NCI-H1694 (cell line): Measurements from ENCODE around the gene ANKRD65.
A peak's percentile ranks its signal among the peaks of the same experiment; 100 is the strongest.
"Not testable (repeated sequence)": the region's sequence is repeated elsewhere in the genome, so short reads cannot be mapped to it uniquely, and the experiment has no call there.

Experiments
- DNase-seq: peaks from one replicate; lab custom pipeline; 2025; lab: John Stamatoyannopoulos, UW

The ANKRD65 gene

DNA sequence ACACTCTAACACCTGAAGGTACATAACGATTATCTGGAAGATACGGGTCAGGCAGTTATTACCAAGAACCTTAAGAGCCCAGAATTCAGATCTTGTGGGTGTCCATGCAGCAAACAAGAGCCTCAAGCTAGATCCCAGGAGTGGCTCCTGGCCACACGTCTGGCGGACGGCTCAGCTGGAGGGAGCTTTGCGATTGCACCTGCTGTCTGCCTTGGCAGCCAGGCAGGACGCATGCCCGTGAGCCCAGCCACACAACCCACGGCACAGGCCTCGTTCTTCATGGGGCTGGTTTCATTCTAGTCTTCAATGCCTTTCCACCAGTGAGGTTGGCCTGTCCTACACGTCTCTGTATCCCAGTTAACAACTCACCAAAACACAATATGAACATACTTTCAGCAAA, 27.6 kb downstream of the ANKRD65 start:
- no peak for DNase-seq

DNA sequence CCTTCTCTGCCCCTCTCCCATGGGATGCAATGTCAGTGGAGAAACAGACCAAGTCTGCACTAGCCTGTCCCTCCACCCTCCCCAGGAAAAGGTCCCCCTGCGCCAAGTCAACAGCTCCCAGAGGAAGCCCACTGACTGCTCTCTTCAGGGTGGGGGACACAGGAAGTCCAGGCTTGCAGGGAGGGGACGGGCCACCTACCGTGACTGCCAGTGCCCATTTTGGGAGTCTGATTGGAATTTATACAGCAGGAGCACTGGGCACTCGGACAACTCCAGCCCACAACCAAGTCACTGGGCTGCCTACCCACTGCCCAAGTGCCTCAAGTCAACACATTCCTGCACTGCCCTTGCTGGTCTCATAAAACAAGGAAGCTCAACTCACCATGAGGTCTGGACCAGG, 28.1 kb downstream of the ANKRD65 start:
- no peak for DNase-seq

DNA sequence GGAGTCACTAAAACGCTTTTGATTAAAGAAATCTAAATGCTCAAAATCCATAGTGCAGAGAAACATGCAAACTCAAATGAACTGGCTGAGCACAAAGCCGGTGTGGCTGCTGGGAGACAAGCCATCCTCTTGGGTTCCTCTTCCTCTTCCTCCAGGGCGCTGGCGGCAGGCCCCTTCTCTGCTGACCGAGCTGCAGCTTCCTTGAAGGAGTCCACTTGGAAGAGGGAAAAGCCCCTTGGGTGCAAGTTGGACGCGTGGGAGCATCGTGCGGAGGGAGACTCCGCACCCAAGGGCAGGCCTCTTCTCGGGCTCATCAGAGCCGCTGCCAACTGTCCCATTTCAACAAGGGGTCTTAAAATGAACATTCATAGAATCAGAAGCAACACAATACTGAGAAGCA, 29.9 kb downstream of the ANKRD65 start:
- DNase-seq = no peak

DNA sequence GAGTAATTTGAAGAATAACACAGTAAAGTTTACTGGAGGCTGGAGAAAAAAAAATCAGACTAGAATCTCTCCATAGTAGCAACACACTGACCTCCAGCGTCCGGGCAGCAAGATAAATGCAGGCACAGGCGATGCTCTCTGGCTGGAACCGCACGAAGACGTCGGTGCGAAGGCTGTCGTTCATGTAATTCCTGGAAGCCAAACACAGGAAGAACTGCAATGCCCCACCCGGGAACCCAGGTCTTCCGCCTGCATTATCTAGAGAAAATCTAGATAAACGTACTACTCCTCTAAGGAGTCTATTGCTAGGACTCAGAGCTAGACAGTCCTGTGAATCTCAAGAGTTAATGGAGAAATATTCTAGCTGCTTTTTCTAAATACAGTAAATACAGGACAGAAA, 30.4 kb downstream of the ANKRD65 start:
- no peak for DNase-seq

DNA sequence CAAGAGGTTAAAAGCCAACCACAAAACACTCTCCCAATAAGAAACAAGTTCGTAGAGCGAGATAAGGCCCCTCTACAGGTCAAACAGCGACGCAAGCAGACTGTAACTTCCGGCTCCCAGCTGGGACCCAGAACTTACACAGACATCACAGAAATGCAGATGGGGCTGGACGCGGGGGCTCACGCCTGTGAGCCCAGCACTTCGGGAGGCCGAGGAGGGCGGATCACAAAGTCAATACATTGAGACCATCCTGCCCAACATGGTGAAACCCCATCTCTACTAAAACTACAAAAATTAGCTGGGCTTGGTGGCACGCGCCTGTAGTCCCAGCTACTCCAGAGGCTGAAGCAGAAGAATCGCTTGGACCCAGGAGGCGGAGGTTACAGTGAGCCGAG, 33.0 kb downstream of the ANKRD65 start:
- DNase-seq = no peak

DNA sequence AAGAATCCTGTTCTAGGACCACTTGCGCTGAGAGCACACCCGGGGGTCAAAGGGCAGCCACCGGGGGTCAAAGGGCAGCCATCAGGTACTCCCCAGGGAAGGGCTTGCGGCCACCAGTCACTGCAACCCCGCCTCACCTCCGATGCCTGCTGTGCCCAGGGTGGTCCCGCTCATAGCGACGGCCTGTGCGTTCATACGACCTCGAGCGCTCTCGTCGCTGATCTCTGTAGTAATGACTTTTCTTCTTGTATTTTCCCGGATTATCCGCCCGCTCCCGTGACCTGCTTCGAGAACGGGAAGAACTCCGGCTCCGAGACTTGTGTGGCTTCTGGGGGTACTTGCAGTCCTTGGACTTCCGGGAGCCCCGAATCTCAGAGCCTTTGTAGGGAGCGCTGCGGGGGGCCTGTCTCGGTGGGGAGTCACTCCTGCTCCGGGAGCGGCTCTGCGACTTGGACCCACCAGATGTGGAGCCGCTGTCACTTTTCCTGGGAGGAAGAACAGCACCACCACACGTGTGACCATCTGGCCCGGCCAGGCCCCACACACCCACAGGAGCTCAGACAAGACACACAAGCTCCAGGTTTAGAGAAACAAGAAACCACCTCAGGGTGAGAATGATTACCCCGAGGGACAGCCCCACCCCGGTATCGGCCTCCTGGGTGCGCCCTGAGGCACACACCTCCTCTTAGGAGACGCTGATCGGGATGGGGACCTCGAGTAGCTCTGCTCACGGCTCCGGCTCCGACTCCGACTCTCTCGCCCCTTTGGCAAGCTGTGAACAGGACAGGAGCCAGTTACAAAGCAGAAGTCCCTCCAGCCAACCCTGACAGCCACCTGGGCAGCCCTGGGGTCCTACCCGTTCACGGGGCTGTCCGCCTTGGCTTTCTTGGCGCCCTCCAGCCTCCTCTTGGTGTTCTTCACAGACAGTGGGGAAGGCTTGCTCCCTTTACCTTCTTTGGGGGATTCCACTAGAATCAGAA, 33.7 kb downstream of the ANKRD65 start:
- no peak for DNase-seq

DNA sequence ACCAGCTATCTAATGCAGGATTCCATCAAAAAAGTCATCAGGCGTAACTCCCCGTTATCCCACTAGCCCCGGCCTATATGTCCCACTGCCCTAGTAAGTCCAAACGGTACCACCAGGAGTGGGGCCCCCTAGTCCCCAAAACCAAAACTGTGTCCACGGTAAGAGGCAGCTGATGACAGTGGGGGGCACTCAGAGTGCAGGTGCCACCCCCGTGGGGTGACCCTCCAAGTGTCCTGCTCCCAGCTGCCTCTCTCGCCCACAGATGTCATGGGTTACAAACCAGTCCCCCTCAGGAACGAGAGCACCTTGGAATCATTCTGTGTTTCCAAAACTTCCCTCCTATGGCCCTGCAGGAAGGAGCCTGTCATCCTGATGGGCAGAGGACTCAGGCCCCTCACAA, 35.1 kb downstream of the ANKRD65 start:
- no peak for DNase-seq

DNA sequence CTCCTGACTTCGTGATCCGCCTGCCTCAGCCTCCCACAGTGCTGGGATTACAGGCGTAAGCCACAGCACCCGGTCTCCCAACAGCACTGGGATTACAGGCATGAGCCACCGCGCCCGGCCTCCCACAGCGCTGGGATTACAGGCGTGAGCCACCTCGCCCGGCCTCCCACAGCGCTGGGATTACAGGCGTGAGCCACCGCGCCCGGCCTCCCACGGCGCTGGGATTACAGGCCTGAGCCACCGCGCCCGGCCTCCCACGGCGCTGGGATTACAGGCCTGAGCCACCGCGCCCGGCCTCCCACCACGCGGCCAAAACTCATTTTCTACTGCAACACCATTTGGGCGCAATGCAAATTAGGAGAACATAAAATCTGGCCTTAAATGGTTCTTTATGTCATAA, 35.7 kb downstream of the ANKRD65 start:
- DNase-seq = not testable (repeated sequence)

DNA sequence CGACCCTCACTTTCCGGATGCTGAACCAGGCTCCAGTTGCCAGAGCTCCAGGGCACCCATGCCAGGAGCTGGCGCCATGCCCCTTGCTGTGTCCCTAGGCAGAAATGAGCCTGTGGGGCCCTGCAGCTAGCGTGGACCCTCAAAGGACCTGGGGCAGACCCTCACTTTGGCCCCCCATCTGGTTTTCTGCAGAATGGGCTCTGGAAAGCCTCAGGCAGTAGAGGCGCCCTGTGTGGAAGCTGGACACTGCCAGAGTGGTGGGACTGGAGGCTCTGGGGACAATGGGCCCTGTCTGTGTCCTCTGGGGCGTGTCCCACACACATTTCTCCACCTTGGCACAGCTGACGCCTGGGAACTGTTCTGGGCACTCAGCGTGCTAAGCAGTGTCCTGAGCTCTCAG, 39.8 kb downstream of the ANKRD65 start:
- no peak for DNase-seq

DNA sequence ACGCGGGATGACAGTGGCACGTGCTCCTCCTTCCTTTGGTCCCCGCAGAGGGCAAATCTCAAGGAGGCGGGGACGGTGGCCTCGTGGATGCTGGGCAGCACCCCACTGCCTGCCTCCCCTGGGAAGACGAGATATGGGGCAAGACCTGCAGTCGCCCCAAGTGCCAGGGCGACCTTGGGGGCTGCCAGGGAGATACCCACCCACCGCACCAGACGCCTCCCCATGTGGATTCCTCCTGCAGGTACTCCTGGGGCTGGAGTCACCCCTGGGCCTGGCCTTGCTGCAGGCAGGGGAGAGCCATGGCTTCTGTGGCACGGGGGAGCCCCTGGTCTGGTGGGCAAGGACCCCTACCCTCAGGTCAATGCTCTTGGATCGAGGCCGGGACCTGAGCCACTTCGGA, 40.2 kb downstream of the ANKRD65 start:
- DNase-seq = no peak

DNA sequence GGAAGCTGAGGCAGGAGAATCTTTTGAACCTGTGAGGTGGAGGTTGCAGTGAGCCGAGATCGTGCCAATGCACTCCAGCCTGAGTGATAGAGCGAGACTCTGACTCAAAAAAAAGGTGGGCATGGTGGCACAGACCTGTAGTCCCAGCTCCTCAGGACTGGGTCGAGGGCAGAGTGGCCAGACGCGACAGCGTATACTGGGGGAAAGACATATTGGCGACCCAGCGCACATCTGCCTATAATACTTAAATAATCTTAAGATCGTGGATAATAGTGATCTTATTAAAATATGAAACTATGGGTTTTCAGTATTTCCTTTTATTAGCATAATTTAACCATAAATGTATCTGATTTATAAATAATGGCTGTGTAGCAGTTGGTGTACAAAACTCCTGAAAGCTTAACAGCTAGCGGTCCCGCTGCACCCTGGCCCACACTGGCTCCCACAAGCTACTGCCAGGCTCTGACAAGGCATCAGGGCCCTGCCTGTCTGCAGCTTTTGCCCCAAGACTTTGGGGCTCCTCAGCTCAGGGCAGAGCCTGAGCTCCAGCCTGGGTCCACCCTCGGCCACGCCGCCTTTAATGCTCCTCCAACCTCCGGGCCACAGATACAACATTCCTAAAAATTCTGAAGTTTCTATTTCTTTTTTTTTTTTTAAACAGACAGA, 43.4 kb downstream of the ANKRD65 start:
- DNase-seq = no peak

DNA sequence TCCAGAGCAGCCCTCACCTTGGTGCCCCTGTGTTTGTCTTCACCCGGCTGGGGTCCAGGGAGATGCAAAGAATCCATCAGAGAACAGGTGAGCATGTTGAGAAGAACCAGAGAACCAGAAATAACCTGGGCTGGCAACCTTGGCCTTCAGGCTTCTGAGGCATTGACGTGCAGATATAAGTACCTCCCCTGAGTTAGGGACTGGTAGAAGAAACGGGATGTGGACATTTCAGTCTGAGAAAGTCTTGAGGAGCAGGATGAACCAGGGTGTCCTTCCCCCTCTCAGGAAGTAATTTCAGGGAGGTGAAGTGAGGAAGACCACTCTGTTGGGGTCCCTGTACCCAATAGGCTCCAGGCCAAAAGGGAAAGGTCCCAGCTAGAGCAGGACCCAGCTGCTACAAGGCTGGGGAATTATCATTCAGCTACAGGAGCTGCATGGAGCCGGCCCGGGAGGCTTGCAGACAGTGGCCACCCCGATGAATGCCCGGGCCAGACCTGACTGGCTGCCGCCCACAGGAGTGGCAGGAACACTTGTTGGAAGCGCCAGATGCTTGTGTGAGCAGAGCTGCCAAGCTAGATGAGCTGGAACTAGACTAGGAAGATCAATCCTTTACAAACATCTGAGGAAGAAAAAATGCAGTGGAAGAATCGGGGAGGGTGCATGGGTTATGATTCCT, 44.4 kb downstream of the ANKRD65 start:
- no peak for DNase-seq

DNA sequence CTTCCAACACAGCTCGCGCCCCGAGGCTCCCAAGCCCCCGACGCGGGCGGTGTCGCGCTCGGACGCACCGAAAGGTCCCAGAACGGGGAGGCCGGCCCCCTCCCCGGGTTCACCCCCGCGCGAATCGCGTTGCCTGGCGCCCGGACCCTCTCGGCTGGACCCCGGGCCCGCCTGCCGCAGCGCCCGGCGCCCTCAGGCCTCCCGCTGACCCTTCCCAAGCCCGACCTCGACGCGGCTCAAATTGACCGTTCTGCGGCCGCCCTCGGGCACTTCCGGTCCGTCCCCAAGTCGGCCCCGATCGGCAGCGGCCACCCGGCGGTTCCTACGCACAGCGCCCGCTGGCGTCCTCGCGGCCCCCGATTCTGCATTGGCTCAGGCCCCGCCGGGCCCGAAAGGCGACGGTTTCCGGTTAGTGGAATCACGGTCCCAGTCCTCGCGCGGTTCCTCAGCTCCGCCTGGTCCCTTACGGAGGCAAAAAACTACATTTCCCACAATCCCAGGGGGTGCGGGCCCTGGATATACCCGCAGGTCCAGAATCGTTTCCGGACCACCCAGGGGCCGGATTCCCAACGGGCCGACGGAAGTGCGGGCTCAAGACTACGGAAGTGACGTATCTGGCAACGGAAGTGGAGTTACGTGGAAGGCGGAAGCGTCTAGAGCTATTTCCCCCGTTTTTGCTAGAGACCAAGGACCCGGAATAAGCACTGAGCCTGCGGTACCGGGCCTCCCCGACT, 46.0 kb downstream of the ANKRD65 start, which contains the start of gene AURKAIP1:
AURKAIP1 (minus strand) TSS at position 279 of the 734 bp plus-strand sequence. CDS start 451 bp downstream, outside the sequence.
- peak; percentile 97 for DNase-seq

DNA sequence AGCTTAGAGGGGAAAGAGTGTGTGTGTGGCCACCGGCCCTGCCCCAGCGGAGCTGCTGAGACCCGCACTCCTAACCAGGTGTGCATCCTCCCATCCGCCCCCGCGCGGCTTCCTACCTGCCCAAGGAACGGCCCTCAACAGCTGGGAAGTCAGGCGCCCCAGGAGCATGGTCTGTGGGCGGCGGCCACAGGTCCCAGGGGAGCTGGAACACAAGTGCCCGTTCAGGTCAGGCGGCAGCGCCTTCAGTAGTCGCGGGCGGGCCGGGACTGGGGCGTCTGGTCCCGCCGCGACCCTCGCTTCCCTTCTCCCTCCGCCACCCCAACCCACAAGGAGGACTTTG, 46.5 kb downstream of the ANKRD65 start:
- no peak for DNase-seq

DNA sequence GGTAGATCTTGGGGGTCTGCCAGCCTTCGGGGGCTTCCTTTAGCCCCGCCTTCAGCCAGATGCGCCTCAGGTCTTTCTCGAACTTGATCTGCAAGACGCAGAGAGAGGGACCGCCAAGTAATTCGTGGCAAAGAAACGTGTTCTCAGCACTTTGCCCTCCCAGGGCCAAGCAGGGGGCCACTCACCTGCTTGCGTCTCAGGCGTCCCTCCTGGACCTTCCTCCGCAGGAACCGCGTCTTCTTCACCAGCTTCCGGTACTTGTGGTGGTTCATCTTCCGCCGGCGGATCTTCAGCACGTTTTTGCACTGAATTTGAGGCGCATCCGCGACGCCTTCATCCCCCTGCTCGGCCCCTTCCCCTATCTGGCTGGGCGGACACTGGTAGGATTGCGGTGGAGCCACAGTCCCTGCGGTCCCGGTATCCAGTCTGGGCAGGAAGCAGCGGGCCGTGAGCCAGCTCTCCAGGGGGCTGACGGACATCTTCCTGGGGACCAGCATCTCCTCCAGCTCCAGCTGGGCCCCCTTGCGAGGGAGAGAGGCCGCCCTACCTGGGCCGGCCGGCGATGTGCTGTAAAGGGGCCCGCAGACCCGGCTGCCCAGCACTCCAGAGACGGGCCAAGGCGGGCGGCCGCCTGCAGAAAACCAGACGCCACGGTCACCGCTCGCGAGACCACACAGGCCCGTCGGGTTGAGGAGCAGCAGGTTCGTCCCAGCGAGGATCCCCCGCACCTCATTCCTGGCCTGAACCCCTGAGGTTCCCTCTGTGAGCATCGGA, 47.1 kb downstream of the ANKRD65 start:
- no peak for DNase-seq

DNA sequence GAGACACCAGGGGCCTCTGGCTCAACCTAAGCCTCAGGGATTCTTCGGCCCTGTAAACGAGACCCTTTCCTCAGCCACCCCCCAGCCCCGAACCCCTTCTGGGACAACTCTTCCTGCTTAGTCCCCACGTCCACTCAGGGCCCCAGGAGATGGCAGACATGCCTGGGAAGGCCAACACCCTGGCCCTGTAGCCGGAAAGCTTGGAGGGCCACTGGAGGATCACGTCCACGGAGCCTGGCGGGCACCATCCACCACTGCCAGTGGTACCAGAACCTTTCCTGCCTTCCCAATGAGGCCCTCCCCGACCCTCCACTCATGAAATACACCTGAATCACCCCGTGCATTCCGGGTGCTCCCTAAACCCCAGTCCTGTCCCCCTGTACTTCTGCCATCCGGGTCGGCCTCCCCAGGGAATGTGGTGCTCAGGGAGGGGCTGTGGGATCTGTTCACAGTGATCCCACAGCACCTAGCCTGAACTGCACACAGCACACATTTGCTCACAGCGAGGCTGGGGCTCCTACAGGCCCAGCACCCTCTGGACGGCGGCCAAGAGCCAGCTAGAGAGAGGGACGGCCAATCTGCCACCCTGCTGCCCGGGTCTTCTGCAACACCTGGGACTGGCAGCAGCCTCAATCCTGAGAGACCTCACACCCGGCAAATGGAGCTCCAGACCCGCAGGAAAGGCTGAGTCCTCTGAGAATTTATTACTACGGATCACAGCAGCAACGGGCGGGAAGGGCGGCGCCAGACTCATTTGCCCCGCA, 47.8 kb downstream of the ANKRD65 start:
- DNase-seq = no peak

DNA sequence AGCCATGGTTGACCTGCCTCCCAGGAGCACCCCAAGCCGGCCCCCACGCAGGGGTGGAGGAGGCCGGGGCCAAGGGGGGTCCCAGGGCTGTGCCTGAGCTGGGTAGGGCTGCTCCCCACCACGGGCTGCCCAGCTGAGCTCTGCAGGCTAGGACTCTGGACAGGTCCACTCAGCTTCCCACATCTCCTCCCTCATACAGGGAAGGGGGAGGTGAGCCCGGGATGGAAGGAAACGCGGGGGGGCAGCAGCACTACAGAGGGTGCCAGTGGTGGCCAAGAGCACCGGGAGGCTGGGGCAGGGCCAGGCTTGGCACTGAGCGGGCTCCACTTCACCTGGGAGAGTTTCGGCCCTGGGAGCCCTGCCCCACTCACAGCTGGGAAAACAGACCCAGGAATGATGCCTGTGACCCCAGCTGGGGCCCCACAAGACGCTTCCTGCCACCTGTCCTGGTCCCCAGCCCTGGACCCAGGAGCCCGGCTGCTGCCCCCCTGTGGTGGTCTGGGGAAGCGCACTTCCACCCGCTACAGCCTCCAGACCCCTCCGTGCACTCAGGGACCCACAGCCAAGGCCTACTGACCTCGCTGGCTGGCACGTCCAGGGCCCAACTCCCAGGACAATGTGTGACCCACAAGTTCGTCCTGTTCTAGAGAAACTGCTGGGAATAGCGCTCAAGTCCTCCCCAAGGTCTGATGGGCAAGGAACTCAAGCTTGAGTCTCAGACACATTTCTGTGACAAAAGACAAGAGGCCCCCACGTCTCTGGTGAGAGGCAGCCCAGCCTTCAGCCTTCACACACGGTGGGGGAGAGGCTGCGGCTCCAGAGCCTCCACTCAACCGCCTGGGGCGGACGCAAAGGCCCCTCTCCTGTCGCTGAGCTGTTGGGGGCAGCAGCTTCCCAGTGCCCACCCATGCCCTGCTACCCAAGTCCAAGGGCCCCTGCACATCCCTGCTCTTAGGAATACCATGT, 49.0 kb downstream of the ANKRD65 start:
- DNase-seq = peak; percentile 20

DNA sequence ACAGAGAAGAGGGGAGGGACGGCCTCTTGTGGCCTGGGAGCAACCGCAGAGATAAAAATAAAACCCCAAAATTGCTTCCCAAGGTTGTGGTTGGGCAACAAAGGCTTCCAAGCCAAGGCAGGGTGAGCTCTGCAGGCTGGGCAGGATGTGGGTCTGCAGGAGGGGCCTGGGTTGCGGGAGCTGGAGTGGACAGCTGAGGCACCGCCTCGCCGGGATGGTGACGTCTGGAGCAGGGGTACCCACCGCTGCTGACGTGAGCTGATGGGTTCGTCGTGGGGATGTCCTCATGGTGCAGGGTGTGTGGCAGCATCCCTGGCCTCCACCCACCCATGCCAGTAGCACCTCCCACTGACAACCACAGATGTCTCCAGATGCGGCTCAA, 49.7 kb downstream of the ANKRD65 start:
- no peak for DNase-seq

DNA sequence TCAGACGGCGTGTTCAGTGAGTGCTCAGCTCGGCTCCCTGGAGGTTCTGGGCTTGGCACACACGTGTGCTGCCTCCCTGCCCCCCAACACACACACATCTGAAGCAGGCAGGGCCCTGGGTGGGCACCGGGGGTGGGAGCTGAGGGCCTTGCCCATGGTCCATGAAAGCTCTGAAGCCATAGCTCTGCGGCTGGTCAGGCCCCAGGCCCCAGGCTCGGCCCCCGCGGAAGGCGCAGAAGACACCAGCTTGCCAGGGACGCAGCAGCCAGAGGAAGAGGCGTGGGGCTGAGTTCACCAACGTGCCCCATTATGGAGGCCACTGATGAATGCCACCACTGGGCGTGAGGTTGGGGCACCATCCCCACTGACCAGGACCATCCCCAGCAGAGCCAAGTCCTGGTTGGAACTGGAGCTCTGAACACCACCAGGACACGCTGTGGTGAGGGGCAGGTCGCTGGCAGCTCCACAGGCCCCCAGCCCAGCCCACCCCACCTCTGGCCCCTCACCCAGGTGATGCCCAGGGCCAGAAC, 50.2 kb downstream of the ANKRD65 start:
- no peak for DNase-seq
